ENCODE measurements around the gene DVL2. TPM values are rescaled to one million over a fixed set of nuclear protein-coding genes. Genes with fewer than 3 reads are reported as not detected.
A peak's percentile ranks its signal among the peaks of the same experiment; 100 is the strongest.

DVL2 gene
- total RNA-seq, 1 experiment from 2014 or later: 82.9 TPM

DNA sequence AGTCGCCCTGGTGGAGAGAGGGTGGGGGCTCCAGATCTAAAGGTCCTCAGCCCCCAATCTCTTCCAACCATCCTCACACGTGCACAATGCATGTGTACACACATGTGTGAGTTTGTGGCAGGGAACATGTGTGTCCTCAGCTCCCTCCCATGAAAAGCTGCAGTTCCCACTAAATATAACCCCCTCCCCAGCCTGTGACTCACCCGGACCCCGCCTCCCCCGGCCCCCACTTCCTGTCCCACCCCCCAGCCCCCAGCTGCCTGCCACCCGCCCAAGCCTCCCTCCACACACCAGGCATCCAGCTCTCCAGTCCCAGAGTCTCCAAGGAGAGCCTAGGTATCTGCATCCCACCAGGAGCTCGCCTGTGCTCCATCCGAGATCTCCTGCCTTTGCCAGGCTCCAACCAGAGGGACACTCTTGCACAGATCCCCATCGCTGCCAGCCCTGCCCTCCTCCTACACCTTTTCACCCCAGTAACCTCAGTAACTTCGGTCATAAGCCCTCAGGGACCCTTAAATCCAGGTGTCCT lies 18.6 kb downstream of the DVL2 start:
- Histone ChIP-seq H3K9me3 (ENCODE audit: control insufficient read depth, low read depth, low read length) (no peaks in the 10 kb centered on the region), H2AFZ (ENCODE audit: low read length) (no peak overlapping the region), H3K4me2 (ENCODE audit: insufficient read depth, insufficient read length, low read length) (peak overlapping the region; percentile 87), H3K4ac (ENCODE audit: low read depth, low read length) (no peak overlapping the region), H4K5ac (ENCODE audit: insufficient read length, low read depth, low read length) (no peak overlapping the region), H2BK5ac (ENCODE audit: insufficient read length, low read length) (no peak overlapping the region), H3K23ac (ENCODE audit: insufficient read length, low read depth, low read length) (no peak overlapping the region), H3K23me2 (ENCODE audit: insufficient read length, low read depth, low read length, poor library complexity, severe bottlenecking) (peaks cover 28% of the 10 kb centered on the region), H3K79me2 (ENCODE audit: insufficient read depth, low read length) (peaks cover 3% of the 10 kb centered on the region; the same call in 1 of the 2 replicates), H2BK12ac (ENCODE audit: insufficient read length, low read depth, low read length) (no peak overlapping the region), H4K20me1 (ENCODE audit: control insufficient read depth, insufficient read depth, insufficient read length) (no peaks in the 10 kb centered on the region), H3K4me1 (ENCODE audit: insufficient read depth, low read length) (peaks cover 3% of the 10 kb centered on the region; the same call in 1 of the 2 replicates), H3T11ph (ENCODE audit: low read length) (no peak overlapping the region), H2BK20ac (ENCODE audit: low read depth, low read length, poor library complexity, severe bottlenecking) (no peak overlapping the region), H2AK5ac (ENCODE audit: insufficient read length, low read length) (no peak overlapping the region), H4K8ac (replicated peaks; ENCODE audit: insufficient read length, low read depth, low read length) (no peak overlapping the region), H3K18ac (ENCODE audit: insufficient read length, low read depth, low read length) (no peak overlapping the region), H3K27me3 (ENCODE audit: insufficient read depth, low read length) (no peaks in the 10 kb centered on the region), H2BK15ac (ENCODE audit: low read depth, low read length) (no peak overlapping the region), H3K79me1 (ENCODE audit: insufficient read depth, low read depth, low read length, poor library complexity, severe bottlenecking) (peaks cover 2% of the 10 kb centered on the region), H4K91ac (ENCODE audit: insufficient read length, low read depth, low read length) (no peak overlapping the region), H3K56ac (ENCODE audit: insufficient read length, low read depth, low read length) (no peak overlapping the region), H3K27ac (ENCODE audit: insufficient read length, low read depth, low read length) (no peak overlapping the region), H3K14ac (ENCODE audit: insufficient read depth, low read length) (no peak overlapping the region), H2BK120ac (ENCODE audit: low read depth, low read length, poor library complexity, severe bottlenecking) (no peak overlapping the region), H3K9ac (ENCODE audit: extremely low read depth, insufficient read length, low read length) (peak overlapping the region; percentile 20)
- DNase-seq: peak; percentile 73
- Mint-ChIP-seq H3K4me1 (peaks cover 63 to 67% of the 10 kb centered on the region in 2 experiments), H3K36me3 (ENCODE audit: insufficient read depth in 1 of 3, low read depth in 3 of 3) (peaks cover 0 to 5% (median 3%) of the 10 kb centered on the region in 3 experiments; a peak in 4 of 7 replicates), H3K9me3 (no peaks in the 10 kb centered on the region), H3K27me3 (ENCODE audit: low read depth) (no peaks in the 10 kb centered on the region; the same call in none of the 2 replicates), H3K4me3 (peak overlapping the region; percentile 72 to 91), H3K27ac (peak overlapping the region; percentile 71 to 97 (median 96); a peak in 6 of 7 replicates)
- WGBS (ENCODE audit: extremely low coverage, insufficient read length, low lambda C conversion rate): no CpG with 5 or more reads among the region's 10 CpGs
- TF ChIP-seq, protein P1, sequence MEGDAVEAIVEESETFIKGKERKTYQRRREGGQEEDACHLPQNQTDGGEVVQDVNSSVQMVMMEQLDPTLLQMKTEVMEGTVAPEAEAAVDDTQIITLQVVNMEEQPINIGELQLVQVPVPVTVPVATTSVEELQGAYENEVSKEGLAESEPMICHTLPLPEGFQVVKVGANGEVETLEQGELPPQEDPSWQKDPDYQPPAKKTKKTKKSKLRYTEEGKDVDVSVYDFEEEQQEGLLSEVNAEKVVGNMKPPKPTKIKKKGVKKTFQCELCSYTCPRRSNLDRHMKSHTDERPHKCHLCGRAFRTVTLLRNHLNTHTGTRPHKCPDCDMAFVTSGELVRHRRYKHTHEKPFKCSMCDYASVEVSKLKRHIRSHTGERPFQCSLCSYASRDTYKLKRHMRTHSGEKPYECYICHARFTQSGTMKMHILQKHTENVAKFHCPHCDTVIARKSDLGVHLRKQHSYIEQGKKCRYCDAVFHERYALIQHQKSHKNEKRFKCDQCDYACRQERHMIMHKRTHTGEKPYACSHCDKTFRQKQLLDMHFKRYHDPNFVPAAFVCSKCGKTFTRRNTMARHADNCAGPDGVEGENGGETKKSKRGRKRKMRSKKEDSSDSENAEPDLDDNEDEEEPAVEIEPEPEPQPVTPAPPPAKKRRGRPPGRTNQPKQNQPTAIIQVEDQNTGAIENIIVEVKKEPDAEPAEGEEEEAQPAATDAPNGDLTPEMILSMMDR (conservative IDR thresholded peaks at IDR 0.05): no peak

All from H9 (cell line).